NCI-H2227 (cell line): ENCODE data around the gene RERGL.
A peak's percentile ranks its signal among the peaks of the same experiment; 100 is the strongest.
"Not testable (repeated sequence)": the region's sequence is repeated elsewhere in the genome, so short reads cannot be mapped to it uniquely, and the experiment has no call there.

Experiments
- DNase-seq: peaks from one replicate; lab custom pipeline; 2025; ENCODE audit not compliant: unreplicated experiment; lab: John Stamatoyannopoulos, UW

RERGL gene, protein sequence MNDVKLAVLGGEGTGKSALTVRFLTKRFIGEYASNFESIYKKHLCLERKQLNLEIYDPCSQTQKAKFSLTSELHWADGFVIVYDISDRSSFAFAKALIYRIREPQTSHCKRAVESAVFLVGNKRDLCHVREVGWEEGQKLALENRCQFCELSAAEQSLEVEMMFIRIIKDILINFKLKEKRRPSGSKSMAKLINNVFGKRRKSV

DNA sequence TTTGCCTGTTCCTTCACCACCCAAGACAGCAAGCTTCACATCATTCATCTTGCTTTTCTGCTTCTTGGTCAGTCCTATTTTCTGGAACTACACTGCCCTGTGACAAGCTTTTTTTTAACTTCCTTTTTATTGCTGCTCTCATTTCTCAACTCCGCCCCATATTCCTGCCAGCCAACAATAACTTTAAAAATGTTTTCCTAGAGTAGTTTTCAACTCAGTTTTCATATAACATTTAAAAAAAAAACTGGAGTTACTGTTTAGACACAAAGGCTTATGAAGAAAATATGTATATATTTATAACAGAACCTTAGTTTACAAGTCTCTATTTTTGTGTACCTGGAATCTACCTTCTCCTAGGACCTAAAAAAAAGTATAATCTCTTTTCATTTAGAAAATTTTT, at the start of gene RERGL:
Gene RERGL, minus strand, starts transcription at position 101 of the 400 bp plus-strand sequence. Its CDS starts 53 bp downstream, at position 48.
- no peak for DNase-seq

- no peak for DNase-seq
These were observed 49.3 kb upstream of the RERGL start for GRCh38 chr12:18139254-18139653.

DNA sequence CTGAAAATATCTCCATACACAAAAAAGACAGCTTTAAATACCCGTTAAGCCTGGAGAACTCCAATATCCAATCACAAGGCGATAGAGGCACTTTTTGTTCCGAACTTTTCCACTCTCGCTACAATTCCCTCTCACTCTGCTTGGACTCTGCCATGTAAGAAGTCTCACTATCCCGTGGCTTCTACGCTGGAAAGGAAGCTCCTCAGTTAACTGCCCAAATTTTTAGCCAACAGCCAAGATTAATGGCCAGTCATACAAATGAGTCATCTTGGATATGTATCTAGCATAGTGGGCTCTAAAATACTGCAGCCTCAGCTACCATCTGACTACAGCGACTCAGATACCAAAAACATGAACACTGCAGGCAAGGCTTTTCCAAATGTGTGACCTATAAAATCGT, 45.5 kb upstream of the RERGL start:
- DNase-seq: no peak

DNA sequence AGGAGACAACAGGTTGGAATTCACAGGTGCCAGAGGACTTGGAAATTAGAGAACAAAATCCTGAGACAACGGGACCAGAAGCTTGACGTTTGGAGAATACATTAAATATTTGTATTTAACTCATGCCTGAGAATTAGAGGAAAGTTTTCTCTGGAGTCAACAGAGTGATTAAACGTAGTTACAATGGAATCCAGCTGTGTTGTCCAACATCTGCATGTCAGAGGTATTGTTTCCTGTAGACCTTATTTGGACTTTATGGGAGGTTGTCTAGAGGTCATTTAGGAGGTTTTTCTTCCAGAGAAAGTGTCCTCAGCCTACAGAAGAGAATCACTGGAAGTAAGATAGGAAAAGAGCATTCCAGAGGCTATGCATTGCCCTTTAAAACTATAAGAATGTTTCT, 45.1 kb upstream of the RERGL start:
- no peak for DNase-seq

DNA sequence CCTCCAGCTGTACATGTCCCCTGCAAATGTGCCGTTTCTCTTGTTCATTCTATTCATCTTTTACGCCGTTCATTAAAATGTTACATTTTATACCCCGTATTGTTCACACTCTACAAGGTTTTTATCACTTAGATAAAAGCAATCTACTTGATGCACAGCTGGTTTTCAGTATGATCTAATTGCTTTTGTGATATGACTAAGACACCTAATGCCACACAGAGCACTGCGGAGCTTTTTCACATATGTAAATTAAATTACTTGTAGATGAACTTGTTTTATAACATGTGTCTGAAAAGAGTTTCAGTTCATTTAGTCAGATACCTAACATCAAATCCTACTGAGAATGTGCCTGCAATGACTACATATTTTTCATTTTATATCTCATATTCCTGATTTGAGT, 40.9 kb upstream of the RERGL start:
- DNase-seq: no peak

DNA sequence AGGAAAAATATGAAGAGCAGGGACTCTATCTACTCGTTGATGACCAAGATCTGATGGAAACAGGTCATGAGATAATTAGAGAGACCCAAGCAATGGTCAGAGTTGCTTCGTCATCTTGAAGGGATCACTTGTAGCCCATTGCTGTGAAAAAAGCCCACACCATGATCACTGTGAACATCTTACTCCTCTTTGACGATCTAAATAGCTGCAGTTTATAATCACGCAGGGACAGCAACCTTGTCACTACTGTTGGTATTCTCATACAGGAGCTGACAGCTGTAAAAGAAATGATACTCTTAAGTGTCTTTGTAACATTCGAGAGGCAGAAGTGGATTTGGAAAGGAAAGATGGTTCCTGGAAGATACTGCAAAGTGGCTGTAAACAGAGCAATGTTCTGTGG, 33.7 kb upstream of the RERGL start:
- DNase-seq: no peak

- no peak for DNase-seq
These were observed 30.9 kb upstream of the RERGL start for GRCh38 chr12:18120899-18121298.

- DNase-seq: no peak
These were observed 18.6 kb upstream of the RERGL start for GRCh38 chr12:18108611-18109010.

- no peak for DNase-seq
These were observed 13.6 kb upstream of the RERGL start for GRCh38 chr12:18103624-18104023.

- DNase-seq: no peak
These were observed 11.1 kb upstream of the RERGL start for GRCh38 chr12:18101043-18101442.

- no peak for DNase-seq
These were observed 5.9 kb downstream of the RERGL start for GRCh38 chr12:18084080-18084479.

DNA sequence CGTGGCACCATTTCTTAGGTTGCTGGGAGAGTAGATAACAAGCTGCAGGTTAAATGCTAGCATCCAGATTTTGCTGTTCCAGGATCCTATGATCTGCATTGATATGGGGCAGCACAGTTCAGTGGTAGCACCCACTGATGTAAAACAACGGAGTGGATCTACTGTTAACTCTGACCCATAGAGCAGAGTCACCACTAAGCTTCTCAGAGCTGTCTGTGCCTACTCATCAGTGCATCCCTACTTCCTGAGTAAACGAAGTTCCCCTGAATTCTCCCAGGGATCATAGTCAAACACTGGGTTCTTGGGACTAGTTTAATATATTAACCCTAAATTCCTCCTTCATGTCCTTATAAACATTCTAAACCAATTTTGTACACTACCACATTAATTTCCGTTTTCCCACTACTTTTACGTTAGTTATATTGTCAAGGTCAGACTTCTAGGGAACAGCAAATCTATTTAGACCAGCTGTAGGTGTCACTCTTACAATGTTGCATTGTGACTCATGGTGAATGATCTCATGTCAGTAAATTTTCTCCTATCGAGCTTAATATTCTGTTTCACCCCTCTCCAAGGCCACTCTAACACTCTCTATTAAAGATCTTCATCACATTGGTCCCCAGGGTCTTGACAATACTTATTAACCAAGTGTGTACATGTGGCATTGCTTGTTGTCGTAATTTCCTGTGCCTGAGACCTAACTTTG, 10.3 kb downstream of the RERGL start:
- no peak for DNase-seq

- DNase-seq: no peak
These were observed 16.0 kb downstream of the RERGL start for GRCh38 chr12:18074001-18074400.

- DNase-seq: no peak
These were observed 17.3 kb downstream of the RERGL start for GRCh38 chr12:18072723-18073122.

GRCh38 chr12:18071336-18071735, 18.7 kb downstream of the RERGL start:
- peak; percentile 86 for DNase-seq

GRCh38 chr12:18068355-18068754, 21.6 kb downstream of the RERGL start:
- DNase-seq: no peak

DNA sequence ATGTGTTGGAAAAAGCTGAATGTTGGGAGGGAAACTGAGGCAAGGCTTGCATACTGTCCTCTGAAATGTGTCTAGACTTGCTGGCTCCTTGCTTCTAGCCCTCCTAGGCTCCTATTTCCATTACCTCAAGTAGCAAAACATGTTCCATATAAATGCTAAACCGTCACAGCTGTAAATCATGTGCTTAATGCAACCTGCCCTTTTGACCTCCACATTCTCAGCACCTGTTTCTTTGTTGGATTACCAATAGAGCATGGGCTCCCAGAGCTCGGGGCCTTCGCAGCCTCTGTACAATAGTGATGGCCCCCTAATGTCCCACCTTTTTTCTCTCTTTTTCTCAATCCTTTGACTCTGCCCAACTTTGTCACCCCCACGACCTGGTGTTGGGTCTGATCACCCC, 23.3 kb downstream of the RERGL start:
- no peak for DNase-seq

DNA sequence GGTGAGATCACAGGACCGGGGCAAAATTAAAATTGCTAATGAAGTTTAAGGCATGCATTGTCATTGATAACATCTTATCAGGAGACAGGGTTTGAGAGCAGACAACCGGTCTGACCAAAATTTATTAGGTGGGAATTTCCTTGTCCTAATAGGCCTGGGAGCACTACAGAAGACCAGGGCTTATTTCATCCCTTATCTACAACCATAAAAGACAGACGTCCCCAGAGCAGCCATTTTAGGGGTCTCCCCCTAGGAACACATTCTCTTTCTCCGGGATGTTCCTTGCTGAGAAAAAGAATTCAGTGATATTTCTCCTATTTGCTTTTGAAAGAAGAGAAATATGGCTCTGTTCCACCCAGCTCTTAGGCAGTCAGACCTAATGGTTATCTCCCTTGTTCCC, 27.1 kb downstream of the RERGL start:
- not testable (repeated sequence) for DNase-seq

DNA sequence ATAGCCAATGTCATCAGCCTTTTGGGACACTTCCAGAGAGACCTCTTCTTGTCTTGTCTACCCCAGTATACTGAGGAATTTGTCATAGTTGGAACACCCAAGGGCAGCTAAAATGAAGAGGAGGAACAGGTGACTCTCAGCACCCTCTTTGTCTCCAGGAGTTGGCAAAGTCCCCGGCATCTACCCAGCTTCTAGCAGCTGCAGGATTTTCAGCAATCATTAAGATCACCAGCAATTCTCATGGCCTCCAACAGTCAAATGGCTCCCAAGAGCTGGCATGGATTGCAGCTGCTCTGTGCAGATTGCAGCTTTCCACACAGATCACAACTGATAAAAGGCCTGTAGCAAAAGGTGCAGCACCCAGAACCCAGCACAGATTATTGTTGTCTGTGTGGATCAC, 32.9 kb downstream of the RERGL start:
- no peak for DNase-seq

DNA sequence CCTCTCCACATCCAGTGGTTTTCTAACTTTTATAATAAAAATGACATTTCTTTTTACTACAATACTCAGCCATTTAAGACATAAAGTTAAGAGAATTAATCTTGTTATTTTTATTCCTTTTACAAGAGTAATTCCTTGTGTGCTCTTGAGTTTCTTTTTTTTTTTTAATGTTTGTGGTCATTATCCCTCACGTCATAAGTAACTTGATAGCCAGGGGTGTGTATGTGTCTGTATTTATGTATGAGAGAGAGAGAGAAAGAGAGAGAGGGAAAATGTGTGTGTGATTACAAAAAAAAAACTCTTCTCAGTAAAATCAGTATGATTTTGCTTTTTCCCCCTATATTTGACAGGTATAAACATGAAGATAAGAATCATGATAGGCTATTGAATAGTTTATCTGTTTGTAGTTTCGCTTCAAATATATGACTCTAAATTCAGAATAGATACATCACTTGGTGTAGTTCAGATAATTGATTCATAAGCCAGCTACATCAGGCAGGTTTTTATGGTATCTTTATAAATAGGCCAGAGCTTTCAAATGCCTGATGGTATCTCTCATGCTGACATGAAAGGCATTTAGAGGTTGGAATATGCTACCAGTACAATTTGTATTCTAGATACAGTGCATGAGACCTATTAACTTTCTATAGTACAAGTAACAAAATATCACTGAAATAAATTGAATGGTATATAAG, 34.9 kb downstream of the RERGL start:
- DNase-seq: no peak

- no peak for DNase-seq
These were observed 44.5 kb downstream of the RERGL start for GRCh38 chr12:18045446-18045992.
